KOPT-K1 (cell line): ENCODE results near the gene NDC1.

Experiments
- H3K27ac ChIP-seq: fragments of 200-600 bp; sonication (generic); 2 replicates; pipeline ENCODE4 v1.5.1; 2016; ENCODE audit warnings: antibody characterized with exemption, mild to moderate bottlenecking, low read depth, low read length; ENCODE audit not compliant: poor library complexity, severe bottlenecking
- H3K36me3 ChIP-seq: fragments of 200-600 bp; sonication (generic); 2 replicates; pipeline ENCODE4 v1.5.1; 2017; ENCODE audit warnings: antibody characterized with exemption, mild to moderate bottlenecking, low read length, moderate library complexity; ENCODE audit not compliant: insufficient read depth
- H3K9me3 ChIP-seq: fragments of 200-600 bp; sonication (generic); 2 replicates; pipeline ENCODE4 v1.5.1; 2017; ENCODE audit warnings: antibody characterized with exemption, low read length, mild to moderate bottlenecking; ENCODE audit not compliant: insufficient read depth, poor library complexity, severe bottlenecking

The NDC1 gene

GRCh38 chr1:53807916-53808315, 30.2 kb downstream of the NDC1 start:
- no peak overlapping the region for H3K27ac ChIP-seq
- H3K9me3 ChIP-seq = no peaks in the 10 kb centered on the region
- peaks cover 99% of the 10 kb centered on the region for H3K36me3 ChIP-seq

DNA sequence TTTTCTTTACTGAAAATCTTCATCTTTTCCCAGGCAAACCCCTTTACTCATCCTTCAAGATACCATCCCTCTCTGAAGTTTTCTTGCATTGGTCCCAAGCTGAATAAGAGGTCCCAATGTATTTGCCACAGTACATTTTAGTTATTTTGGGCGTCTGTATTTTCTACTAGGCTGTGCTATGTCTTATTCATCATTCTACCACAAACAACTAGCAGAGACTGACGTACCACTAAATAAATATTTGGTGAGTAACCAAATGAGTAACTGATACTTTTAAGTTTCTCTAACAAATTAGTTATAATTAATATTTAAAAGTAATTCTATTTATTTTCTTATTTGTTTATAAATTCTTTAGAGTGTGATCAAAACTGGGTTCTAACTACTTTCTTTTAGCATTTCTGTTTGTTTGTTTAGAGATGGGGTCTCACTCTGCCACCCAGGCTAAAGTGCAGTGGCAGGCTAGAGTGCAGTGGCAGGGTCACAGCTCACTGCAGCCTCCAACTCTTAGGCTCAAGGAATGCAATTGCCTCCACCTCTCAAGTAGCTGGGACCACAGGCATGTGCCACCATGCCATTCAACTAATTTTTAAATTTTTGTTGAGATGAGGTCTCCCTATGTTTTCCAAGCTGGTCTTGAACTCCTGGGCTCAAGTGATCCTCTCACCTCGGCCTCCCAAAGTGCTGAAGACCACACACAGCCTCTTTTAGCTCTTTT, 33.1 kb downstream of the NDC1 start:
- Histone ChIP-seq H3K36me3 (peaks cover 99% of the 10 kb centered on the region), H3K27ac (no peak overlapping the region)

GRCh38 chr1:53804181-53804580, 33.9 kb downstream of the NDC1 start:
- no peaks in the 10 kb centered on the region for H3K9me3 ChIP-seq
- no peak overlapping the region for H3K27ac ChIP-seq
- H3K36me3 ChIP-seq = peaks cover 99% of the 10 kb centered on the region

More for the DNA sequence above, 33.1 kb downstream of the NDC1 start:
- no peaks in the 10 kb centered on the region for H3K9me3 ChIP-seq

GRCh38 chr1:53800621-53801020, 37.5 kb downstream of the NDC1 start:
- Histone ChIP-seq H3K9me3 (no peaks in the 10 kb centered on the region), H3K36me3 (peaks cover 98% of the 10 kb centered on the region), H3K27ac (no peak overlapping the region)

- Histone ChIP-seq H3K36me3 (peaks cover 98% of the 10 kb centered on the region), H3K9me3 (no peaks in the 10 kb centered on the region), H3K27ac (no peak overlapping the region)
Observed at GRCh38 chr1:53799141-53799540, 39.0 kb downstream of the NDC1 start.

DNA sequence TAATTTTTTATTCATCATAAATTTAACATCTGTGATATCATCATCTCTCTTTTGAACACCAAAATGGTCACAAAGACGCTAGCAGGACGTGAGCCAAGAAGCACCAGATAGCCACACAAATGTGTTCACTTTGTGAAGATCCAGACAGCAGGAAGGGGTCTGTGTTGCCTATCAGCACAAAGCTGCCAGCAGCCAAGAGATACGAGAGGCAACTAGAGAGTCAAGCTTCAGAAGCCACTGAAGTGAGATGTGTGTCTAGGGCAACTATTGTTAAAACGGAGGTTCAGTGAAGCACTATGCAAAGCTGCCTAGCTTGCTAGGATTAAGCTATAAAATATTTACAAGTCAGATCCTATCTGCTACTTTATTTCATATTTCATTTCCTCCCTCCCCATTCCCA, 45.3 kb downstream of the NDC1 start:
- Histone ChIP-seq H3K27ac (no peak overlapping the region), H3K36me3 (peaks cover 88% of the 10 kb centered on the region), H3K9me3 (no peaks in the 10 kb centered on the region)

DNA sequence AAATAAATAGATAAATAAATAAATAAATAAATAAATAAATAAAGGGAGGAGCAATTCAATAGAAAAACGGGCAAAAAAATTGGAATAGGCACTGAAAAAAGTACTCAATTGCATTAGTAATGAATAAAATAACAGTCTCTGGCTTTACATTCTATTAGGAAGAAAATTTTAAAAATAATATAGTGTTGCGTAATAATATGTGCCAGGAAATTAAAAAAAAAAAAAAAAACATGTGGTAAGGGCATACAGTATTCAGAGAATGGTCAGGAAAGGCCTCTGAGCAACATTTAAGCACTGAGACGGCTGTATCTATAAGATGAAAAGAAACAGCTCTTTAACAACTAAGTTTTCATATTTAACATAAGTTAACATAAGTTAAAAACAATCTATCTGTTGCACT, 50.4 kb downstream of the NDC1 start:
- H3K36me3 ChIP-seq = peaks cover 86% of the 10 kb centered on the region

GRCh38 chr1:53783056-53783455, 55.0 kb downstream of the NDC1 start:
- H3K36me3 ChIP-seq = peaks cover 96% of the 10 kb centered on the region
- no peak overlapping the region for H3K27ac ChIP-seq

More for the DNA sequence above, 50.4 kb downstream of the NDC1 start:
- H3K9me3 ChIP-seq = no peaks in the 10 kb centered on the region
- no peak overlapping the region for H3K27ac ChIP-seq

DNA sequence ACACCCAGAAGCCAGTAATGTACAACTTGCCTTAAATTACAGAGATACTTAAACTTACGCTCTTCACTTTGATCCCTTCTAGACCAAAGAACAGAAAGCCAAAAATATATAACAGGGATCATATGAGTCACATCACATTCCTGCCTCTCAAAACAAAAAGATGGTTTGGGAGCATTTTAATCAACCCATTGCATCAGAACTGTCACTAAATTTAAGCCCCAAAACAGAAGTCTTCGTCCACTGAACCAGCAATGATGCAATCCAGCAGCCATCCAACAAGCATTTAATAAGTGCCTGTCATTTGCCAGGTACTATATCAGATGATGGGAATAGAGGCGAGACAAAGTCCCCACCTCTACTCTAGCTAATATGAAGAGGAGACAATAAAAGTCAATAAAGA, 56.4 kb downstream of the NDC1 start:
- H3K9me3 ChIP-seq = no peaks in the 10 kb centered on the region
- peaks cover 96% of the 10 kb centered on the region for H3K36me3 ChIP-seq
- no peak overlapping the region for H3K27ac ChIP-seq

More at GRCh38 chr1:53783056-53783455, 55.0 kb downstream of the NDC1 start:
- no peaks in the 10 kb centered on the region for H3K9me3 ChIP-seq

GRCh38 chr1:53777272-53777671, 60.8 kb downstream of the NDC1 start:
- Histone ChIP-seq H3K27ac (no peak overlapping the region), H3K36me3 (peaks cover 95% of the 10 kb centered on the region), H3K9me3 (no peaks in the 10 kb centered on the region)

DNA sequence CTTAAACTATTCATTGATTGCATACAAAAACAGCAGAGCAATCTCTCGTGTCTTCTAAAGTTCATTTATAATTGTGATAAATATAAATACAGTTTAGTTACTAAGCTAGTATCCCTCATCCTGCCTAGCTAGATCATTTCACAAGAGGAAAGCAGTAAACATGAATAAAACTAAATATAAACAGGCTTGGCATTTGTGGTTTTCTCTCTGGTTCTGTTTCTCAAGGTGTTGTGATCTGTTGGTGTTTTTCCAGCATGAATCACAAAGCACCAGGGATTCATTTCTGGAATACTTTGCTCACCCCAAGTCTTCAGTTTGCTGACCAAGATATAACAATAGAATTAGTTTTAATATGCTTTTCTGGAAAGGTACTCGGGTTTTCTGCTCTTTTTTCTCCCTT, 66.4 kb downstream of the NDC1 start:
- peaks cover 93% of the 10 kb centered on the region for H3K36me3 ChIP-seq
- no peaks in the 10 kb centered on the region for H3K9me3 ChIP-seq
- H3K27ac ChIP-seq = no peak overlapping the region

- Histone ChIP-seq H3K9me3 (no peaks in the 10 kb centered on the region), H3K36me3 (peaks cover 92% of the 10 kb centered on the region), H3K27ac (no peak overlapping the region)
Observed at GRCh38 chr1:53769780-53770179, 68.3 kb downstream of the NDC1 start.

- Histone ChIP-seq H3K9me3 (no peaks in the 10 kb centered on the region), H3K36me3 (peaks cover 93% of the 10 kb centered on the region), H3K27ac (no peak overlapping the region)
Observed at GRCh38 chr1:53769184-53769583, 68.9 kb downstream of the NDC1 start.

DNA sequence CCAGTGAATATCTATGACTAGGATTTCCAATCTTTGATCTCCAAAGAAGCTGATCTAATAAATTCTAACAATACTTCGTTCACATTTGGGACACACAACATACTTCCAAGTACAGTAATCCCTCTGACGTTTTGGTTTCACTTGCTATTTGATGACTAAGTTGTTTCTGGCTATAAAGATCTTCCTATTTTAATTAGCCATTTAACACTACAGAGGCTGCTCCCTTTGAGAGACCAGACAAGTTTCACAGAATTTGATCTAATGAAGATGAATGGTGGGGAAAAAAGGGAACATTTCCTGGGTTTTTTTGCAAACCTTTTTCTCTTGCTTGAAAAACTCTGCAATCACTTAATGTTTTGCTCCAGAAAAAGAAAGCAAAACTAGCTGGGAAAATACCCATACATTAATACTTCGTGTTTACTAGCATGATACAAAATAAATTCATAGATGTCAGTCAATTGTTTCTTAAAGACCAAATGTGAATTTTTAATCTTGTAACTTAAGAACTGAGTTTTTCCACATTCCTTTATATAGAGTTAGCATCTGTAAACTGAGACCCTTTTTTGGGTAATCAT, 71.2 kb downstream of the NDC1 start:
- Histone ChIP-seq H3K9me3 (no peaks in the 10 kb centered on the region), H3K27ac (no peak overlapping the region), H3K36me3 (peaks cover 81% of the 10 kb centered on the region)

- Histone ChIP-seq H3K27ac (no peak overlapping the region), H3K36me3 (peaks cover 75% of the 10 kb centered on the region), H3K9me3 (no peaks in the 10 kb centered on the region)
Observed at GRCh38 chr1:53766194-53766742, 71.8 kb downstream of the NDC1 start.

- Histone ChIP-seq H3K27ac (no peak overlapping the region), H3K9me3 (no peaks in the 10 kb centered on the region), H3K36me3 (peaks cover 69% of the 10 kb centered on the region)
Observed at GRCh38 chr1:53765657-53766056, 72.4 kb downstream of the NDC1 start.
